ENCODE measurements around the gene TMEM91.

The TMEM91 gene

DNA sequence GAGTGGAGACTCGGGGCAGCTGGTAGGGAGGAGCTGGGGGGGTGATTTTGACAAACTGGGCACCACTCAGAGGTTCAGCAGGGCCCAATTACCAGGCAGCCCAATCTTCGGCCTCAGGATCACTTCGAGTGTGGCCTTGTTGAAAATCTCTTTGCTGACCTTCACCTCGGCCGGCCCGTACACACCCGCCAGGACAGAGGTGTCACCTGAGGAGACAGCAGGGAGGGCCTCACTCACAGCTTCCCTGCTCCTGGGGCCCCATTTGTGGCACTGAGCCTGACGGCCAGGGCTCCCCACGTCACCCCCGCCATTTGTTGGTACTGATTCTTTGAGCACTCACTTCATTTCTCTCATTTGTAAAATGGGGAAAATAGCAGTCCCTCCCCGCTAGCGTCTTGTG lies 16.4 kb downstream of the TMEM91 start:
- no peak for TF ChIP-seq ZFX (IDR thresholded peaks at IDR 0.05)
- TF ChIP-seq, protein P1, sequence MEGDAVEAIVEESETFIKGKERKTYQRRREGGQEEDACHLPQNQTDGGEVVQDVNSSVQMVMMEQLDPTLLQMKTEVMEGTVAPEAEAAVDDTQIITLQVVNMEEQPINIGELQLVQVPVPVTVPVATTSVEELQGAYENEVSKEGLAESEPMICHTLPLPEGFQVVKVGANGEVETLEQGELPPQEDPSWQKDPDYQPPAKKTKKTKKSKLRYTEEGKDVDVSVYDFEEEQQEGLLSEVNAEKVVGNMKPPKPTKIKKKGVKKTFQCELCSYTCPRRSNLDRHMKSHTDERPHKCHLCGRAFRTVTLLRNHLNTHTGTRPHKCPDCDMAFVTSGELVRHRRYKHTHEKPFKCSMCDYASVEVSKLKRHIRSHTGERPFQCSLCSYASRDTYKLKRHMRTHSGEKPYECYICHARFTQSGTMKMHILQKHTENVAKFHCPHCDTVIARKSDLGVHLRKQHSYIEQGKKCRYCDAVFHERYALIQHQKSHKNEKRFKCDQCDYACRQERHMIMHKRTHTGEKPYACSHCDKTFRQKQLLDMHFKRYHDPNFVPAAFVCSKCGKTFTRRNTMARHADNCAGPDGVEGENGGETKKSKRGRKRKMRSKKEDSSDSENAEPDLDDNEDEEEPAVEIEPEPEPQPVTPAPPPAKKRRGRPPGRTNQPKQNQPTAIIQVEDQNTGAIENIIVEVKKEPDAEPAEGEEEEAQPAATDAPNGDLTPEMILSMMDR (conservative IDR thresholded peaks at IDR 0.05): no peak
- no peak overlapping the region for H3K27ac ChIP-seq

DNA sequence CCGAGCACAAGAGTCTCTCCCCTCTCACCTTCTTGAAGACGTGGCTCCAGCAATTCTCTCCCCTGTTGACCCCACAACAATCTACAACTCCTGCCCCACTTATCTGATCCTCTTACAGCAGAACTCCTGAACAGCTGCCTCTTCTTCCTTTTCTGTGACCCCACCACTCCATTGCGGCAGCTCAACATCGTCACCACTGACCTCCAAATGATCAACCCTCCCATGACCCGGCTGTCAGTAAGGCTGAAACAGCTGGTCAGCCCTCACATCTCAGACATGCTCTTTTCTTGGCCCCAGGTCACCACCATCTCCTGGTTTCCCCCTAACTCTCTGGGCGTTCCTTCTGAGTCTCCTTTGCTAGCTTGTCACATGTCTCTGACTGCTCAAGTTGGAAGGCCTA lies 19.0 kb downstream of the TMEM91 start:
- no peak overlapping the region for H3K27ac ChIP-seq
- TF ChIP-seq ZFX (IDR thresholded peaks at IDR 0.05): no peak
- TF ChIP-seq, protein P1 (conservative IDR thresholded peaks at IDR 0.05): no peak

DNA sequence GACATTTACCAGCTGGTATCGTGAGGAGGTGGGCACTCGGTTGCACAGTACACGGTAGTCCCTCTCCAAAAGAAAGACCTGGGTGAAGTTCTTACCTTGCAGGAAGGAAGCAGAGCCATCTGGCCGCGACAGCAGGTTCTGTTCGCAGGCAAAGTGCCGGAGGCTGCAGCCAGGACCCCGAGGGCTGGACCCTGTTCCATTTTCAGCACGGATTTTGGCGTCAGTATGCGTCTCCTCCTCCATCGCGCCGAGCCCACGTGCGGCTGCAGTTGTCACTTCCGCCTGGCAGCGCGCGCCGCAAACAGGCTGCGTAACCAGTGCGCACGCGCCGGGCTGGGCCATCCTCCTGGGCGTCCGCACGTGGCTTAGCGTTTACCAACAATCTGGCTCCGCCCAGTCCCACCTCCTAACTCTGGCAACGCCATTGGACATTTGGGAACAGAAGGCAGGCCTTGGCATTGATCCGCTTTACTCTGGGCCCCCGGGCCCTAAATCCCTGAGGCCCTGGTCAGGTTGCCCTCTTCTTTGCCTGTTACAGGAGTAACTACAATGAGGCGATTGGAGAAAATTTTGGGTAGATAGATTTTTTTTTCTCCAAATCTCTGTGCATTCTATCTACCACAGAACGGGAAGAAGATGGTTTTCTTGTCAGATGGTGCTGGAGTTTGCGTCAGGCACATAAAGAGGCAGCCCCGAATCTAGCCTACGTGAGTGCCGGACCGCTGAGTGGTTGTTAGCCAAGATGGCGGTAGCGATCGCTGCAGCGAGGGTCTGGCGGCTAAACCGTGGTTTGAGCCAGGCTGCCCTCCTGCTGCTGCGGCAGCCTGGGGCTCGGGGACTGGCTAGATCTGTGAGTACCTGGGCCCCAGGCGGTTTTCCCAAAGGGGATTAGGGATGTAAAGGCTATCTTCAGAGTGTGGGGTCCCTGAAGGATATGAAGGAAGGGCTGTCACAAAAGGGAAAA lies 21.0 kb downstream of the TMEM91 start, which contains the start of the genes BCKDHA and EXOSC5:
Gene BCKDHA (plus strand): TSS at position 733 of the 964 bp plus-strand sequence. CDS start 10 bp downstream, at position 743.
Gene EXOSC5 (minus strand): TSS at position 274 of the 964 bp plus-strand sequence. CDS start 31 bp downstream, at position 243.
- TF ChIP-seq ZFX (IDR thresholded peaks at IDR 0.05): no peak
- TF ChIP-seq, protein P1 (conservative IDR thresholded peaks at IDR 0.05): no peak

DNA sequence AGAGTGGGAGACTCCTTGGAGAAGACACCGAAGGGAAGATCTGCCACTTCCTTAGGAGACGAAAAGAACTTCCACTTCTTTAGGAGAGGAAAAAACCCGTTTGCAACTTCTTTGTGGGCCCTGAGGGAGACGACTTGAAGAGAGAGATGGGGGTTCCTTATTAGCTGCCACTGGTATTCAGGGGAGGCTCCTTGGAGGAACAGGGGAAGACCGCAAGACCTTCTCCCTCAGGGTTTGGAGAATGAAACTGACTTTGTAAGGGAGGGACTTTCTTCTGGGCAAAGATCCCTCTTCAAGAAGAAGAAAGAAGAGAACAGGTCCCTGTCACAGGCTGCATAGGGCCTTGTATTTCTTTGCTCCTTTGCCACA lies 21.7 kb downstream of the TMEM91 start:
- no peak for TF ChIP-seq ZFX (IDR thresholded peaks at IDR 0.05)
- TF ChIP-seq, protein P1 (conservative IDR thresholded peaks at IDR 0.05): no peak
- peak overlapping the region; percentile 92 for H3K27ac ChIP-seq

More for the DNA sequence above, 21.0 kb downstream of the TMEM91 start, which contains the start of the genes BCKDHA and EXOSC5:
- H3K27ac ChIP-seq: peak within 1 kb of the TSS; percentile 92

DNA sequence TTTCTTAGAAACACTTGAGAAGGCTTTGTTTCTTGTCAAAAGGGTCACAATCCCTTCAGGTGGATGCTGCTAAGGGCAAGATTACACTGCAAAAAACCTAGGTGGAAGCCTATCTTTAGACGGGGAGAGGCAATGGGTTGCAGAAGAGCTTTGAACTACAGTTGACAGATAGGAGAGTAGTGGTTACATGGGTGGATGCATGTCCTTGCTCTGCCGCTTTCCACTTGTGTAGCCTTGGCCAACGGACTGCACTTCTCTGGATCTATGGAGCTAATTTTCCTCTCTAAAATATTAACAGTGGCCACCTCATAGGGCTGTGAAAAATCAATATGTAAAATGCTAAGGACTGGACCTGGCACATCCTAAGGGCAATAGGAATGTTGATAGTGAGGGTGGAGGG lies 22.3 kb downstream of the TMEM91 start:
- TF ChIP-seq, protein P1 (conservative IDR thresholded peaks at IDR 0.05): no peak
- TF ChIP-seq ZFX (IDR thresholded peaks at IDR 0.05): no peak
- no peak overlapping the region for H3K27ac ChIP-seq

DNA sequence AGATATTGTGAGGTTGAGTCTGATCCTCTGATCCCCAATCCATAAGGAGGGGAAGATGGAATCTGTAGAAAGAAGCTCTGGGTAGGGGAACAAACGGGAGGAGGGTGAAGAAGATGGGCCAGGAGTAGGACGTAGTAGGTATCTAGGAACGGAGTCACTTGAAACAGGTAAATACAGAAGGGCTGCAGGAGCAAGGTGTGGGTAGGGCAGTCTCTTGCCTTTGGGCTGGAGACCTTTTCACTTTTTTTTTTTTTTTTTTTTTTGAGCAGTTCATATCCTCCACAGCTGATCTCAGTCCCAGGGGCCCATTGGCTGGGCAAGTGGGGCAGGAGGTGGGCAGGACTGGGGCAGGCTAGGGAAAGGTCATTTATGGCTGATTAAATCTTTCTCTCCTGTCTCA lies 22.8 kb downstream of the TMEM91 start:
- TF ChIP-seq, protein P1 (conservative IDR thresholded peaks at IDR 0.05): no peak
- TF ChIP-seq ZFX (IDR thresholded peaks at IDR 0.05): no peak
- no peak overlapping the region for H3K27ac ChIP-seq

DNA sequence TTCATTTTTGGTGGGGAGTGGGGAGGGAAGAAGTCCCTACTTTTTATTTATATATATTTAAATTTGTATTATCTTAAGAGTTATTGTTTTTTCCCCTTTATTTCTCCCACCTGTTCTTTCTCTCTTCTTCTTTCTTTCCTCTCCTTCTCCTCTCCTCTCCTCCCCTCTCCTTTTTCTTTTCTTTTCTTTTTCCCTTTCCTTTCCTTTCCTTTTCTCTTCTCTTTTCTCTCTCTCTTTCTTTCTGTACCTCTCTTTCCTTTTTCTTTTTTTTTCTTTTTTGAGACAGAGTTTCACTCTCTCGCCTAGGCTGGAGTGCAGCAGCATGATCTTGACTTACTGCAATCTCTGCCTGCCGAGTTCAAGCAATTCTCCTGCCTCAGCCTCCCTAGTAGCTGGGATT lies 23.2 kb downstream of the TMEM91 start:
- no peak overlapping the region for H3K27ac ChIP-seq
- TF ChIP-seq, protein P1 (conservative IDR thresholded peaks at IDR 0.05): no peak
- TF ChIP-seq ZFX (IDR thresholded peaks at IDR 0.05): no peak
